HG02970 (cell line): ENCODE results near the gene GRAMD1B.
"Not testable (repeated sequence)": the region's sequence is repeated elsewhere in the genome, so short reads cannot be mapped to it uniquely, and the experiment has no call there.

Experiments used
- ATAC-seq: cut with Tn5 transposase; IDR thresholded peaks from one replicate; pipeline ENCODE4 v1.9.1; 2021; ENCODE audit warnings: mild to moderate bottlenecking, moderate library complexity, moderate number of reproducible peaks; ENCODE audit not compliant: unreplicated experiment, low FRiP score

GRAMD1B gene

DNA sequence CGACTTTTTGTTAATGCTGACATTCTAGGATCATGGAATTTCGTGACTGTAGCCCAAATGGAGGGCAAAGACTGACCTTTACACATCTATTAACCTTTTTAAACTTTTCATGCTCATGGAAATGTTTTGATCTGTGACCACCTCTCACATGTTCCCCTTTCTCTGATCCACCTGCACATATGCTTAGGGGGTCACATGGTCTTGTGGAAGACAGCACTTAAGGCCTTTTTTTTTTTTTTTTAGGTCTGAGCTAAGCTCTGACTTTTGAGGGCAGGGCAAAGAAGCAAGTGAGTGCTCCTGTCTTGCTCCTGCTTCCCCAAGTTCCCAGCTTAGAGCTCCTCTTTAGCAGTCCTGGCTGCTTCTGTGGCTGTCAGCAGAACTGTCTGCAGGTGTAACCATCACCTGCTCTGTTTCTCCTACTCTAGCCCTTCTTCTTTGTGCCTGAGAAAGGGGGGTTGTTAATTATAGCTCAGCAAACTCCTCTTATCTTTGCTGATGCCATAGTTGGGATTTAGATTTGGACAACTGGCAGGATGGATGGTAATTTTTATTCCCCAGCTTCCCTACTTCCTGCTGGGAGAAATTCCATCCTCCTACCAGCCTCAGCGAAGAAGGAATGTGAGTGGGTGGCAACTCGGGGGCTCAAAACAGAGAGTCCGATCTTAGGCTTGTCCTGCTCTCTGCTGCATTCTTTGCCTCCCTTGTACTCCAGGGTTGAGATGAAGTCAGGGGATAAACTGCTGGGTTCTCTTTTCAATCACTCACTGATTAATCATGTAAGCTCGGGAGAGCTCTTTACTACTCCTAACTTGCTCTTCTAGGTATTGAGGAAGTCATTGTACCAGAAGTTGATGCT is 64.4 kb downstream of the GRAMD1B start:
- no peak for ATAC-seq

DNA sequence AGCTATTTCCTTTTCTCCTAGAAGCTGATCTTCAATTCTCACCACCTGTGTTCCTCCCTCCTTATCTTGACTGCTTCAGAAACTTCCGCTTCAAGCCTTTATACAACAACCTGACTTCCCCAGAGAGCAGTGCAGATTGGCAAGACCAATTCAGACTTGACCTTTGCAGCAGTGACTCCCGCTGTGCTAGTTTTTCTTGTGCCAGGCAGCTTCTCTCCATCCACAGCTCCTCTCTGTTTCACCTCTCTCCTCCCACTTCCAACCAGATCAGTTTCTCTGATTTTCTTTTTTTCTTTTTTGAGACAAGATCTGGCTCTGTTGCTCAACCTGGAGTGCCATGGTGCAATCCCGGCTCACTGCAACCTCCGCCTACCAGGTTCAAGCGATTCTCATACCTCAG is 74.3 kb downstream of the GRAMD1B start:
- no peak for ATAC-seq

DNA sequence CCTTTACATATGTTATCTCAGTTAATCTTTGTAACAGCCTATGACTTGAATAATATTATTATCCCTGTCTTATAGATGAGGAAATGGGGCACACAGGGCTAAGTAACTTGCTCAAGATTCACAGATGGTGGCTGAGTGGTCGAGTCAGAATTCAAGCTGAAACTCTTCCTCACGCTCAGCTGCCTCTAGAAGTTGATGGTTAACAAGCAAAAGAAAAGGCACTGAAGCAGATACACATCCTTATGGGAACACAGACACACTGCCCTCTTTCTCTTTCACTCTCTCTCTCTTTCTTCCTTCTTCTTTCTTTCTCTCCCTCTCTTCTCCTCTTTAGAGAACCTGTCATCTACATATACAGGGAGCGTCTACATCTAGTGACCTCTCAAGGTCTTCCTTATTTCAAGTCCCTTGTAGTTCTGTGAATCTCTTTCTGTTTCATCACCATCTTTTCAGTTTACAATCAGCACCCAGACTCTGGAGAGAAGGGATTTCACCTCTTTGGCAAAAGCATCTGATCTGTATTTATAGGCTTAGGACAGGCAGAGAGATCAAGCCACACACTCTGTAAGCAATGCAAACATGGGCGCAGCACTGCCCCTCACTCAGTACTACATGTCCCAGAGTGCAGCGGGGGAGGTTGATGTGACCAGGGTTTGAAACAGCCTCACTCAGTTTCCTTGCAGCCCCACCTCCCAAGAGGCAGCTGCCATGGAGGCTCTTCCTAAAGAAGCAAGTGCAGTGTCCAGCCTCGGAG is 75.7 kb downstream of the GRAMD1B start:
- ATAC-seq, result peak; percentile 75

DNA sequence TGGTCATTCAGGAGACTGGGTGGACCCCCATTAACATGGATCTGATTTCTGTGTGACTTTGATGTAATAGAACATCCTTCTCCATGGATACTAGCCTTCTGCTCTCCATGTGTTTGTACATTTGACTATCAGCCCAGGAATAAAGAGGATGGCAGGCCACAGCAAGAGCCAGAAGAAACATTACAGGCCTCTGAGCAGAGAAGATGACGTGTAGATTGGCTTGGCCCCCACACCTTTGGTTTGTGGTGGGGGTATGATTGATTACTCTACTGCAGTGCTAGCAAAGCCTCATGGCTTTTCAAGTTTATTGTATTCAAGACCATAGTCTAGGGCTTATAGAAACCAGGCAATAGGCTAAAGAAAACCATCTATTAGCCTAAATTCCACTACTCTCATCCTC is 77.0 kb downstream of the GRAMD1B start:
- no peak for ATAC-seq

DNA sequence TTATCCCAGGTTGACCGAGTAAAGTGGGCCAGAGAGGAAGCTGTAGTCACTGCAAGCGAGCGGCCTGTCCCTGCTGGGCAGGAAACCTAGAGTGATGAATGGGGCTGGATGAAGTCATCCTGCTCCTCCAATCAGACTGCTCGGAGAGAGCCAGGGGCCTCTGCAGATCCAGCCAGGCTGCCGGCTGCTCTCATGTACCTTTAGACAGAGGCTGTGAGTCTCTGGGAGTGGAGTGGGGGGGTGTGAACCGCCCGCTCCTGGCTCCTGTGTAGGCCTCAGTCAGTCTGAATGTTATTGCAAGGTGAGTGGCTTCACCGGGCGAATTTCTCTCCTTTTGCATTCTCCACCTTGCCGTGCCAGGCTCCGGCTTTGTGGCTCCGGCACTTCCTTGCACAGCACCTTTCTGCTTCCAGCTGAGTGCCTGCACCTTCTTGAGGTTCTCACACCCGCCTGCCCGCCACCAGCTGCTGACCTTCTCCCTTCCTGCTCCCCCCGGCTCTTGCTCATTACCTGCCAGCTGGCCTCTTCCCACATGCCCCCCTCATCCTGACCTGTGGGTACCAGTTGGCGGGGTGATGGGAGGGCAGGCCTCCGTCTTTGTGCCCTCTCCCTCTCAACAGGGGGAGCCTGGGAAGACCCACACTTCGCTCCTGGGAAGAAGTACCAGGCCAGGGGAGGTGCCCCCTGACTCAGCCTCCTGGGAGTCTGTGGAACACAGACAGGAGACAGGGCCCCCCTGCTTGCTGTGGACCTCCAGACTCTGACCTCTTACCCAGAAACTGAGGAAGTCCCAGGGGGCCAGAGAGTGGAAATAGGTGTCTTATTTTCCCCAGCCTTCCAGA is 79.9 kb downstream of the GRAMD1B start:
- ATAC-seq, result no peak

DNA sequence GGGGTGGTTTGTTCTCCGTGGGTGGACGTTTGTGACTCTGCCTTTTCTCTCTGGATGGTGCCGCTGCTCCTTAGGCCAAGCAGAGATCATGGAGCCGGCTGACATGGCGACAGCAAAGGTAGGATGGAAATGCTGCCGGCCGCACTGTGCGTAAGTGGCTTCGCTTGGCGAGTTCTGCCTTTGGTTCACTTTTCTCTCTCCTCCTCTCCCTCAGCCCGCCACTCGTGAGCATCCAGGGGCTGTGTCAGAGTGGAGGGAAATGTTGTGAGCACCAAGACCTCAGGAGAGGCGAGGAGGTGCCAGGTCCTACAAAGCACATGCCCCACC is 80.5 kb downstream of the GRAMD1B start:
- no peak for ATAC-seq

DNA sequence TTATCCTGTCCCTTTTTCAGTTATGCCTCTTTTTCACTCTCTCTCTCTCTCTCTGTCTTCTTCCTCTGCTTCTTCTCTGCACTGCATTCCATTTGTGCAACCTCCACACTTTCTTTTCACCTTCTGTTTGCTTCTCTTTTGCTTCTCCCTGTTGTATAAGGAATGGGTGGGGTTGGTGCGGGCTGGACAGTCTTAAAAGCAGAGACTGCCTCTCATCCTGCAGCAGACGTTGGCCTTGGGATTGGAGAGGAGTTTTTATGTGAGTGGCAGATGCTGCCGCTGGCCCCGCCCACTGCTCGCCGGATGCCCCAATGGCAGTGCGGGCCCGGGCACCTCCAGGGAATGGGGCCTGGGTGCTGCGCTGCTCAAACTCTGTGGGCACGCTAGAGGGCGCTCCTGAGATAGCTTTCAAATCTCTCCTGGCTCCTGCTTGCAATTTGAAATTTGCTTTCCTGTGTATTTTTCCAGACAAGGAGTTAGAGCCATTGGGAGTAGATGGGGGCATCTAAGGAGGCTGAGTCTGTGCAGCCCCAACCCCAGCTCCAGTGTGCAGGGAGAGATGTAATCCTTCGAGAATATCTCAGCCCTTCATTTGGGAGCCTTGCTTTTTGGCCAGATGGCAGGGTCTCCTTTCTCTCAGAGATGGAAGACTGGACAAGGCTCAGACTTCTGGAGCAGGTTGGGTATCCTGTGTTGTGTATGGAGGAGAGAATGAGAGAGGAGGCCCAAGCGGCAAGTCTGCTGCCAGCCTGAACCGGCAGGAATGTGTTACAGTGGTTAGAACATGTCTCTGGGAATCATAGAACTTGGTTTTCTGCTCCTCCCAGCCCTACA is 81.2 kb downstream of the GRAMD1B start:
- peak; percentile 58 for ATAC-seq

DNA sequence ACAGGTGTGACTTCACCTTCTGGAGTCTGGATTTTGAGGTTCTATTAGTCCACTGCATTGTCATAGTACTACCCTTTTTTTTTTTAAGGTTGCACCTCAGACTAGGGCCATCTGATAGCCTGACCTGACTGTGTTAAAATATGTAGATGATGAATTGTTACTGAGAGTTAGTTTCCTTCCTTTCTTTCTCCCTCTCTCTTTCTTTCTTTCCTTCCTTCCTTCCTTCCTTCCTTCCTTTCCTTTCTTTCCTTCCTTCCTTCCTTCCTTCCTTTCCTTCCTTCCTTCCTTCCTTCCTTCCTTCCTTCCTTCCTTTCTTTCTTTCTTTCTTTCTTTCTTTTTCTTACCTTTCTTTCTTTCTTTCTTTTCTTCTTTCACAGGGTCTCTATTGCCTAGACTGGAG is 83.2 kb downstream of the GRAMD1B start:
- ATAC-seq, result not testable (repeated sequence)

DNA sequence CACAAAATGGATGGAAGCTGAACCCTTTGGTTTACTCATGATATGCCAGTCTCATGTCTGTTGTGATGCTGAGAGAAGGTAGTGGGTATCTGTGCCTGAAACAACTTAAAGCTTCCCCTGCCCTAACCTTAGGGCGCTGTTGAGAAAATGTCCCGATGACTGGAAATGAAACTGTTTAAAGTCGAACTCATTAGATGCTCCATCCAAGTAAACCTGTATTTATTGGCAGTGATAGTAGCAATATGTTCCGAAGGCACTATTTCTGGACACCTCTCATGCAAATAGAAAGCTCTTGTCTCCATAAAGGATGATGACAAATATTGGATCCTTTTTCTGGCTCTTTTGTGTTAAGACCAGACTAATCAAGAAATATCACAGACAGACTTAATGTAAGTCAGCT is 86.2 kb downstream of the GRAMD1B start:
- ATAC-seq, result no peak

DNA sequence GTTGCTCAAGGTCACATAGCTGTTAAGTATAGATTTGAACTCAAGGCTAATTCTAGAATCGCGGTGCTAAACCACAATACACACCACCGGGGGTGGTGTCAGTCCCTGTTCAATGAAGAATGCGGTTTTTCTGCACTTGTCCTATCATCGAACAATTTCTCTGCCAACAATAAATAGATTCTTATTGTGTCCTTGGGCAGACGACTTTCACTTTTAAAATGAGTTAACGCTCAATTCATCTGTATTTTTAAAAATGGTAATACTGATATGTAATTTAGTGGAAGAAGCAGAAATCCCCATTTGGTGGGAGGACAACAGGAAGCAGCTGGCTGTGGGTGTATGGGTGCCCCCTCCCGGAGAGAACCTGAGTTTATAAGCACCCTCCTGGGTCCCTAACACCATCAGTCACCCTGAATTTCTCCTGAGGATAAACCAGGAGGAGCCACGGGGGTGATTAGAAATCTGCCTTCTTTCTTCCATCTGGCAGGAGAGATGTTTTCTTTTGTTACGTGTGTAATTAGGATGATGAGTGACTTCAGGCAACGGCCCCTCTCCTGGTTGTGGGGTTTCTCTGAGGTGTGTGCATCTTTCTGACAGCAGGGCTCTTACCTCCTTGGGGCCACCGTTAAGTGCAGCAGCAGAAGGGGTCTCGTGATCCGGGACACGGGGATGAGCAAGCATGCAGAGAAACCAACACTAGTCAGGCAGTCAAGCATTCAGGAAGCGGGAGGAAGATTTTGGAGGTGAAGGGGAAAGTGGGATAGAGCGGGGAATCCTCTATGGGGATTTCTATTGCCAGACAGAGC is 87.7 kb downstream of the GRAMD1B start:
- ATAC-seq, result no peak

DNA sequence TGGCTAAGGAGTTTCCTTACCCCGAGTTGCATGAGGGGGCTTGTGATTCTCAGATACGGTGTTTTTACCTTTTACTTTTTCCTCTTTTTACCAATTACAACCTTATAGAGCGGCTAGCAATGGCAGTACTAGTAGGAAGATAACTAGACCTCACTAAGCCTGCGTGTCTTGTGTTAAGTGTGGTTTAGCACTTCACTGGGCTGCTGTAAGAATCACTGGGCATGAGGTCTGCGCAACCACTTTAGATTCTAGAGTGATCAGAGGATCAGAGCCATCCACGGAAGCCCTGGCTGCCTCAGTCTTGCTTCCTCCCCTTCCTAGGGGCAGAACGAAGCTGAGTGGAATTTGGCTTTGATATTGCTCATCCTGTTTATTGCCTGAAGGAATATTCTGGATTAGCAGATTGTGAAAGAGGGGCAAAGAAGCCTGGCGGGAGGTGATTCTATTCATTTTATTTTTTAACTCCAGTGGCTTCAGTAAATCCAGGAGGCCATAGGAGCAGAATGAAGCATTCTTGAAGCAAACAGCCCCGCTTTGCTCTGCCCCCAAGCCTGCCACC is 88.5 kb downstream of the GRAMD1B start:
- ATAC-seq, result no peak

DNA sequence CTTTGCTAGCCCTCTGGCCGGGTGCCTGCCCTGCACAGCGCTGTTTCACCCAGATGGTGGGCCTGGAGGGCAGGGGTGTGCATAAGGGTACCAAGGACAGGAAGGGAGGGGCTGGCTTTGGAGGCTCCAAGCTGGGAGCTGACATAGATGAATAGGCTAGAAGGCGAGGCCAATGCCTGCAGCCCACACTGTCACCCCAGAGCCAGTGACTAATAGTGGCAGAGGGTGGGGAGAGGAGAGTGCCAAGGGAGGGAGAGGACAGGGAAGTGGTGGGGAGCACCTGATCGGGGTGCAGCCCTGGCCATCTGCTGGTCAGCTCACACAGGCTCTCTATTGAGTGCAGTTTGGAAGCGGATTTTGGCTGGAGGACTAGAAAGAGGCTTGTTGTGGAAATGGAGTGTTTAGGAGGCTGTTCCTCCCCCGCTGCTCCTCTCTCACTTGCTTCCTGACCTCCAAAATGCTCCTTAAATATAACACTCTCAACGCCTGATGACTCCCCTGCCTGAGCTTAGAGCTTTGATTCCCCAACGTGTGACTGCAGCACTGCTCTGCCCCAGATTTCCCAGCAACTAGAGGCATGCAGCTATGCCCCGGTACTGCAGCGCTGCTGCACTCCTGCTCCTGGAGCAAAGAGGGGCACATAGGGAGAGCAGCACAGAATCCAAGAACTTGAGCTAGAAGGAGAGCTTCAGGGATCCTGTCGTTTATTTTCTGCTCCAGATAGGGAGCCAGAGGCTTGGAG is 89.2 kb downstream of the GRAMD1B start:
- no peak for ATAC-seq

DNA sequence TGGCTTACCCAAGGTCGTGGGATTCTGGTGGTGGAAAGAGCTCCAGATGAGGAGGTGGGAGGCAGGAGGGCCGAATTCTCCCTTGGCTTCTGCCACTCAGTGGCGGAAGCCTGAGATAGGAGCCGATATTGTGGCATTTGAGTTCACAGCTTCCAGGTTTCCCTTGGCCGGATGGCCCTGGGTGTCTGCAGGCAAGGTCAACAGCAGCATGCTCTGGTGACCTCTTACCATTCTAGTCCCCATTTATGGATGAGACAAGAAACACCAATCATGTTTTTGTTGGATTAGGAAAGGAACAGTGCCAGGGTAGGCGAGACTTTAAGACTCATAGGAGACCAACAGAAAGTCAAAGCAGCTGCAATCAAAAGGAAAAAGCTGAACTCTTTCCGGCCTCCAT is 89.7 kb downstream of the GRAMD1B start:
- no peak for ATAC-seq

DNA sequence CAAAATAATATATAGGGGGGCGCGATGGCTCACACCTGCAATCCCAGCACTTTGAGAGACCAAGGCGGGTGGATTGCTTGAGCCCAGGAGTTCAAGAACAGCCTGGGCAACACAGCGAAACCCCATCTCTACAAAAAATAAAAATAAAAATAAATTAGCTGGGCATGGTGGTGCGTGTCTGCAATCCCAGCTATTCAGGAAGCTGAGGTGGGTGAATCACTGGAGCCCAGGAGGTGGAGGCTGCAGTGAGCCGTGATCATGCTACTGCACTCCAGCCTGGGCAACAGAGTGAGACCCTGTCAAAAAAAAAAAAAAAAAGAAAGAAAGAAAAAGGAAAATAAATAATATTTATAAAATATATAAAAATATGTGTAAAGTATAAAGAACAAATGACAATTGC is 90.4 kb downstream of the GRAMD1B start:
- not testable (repeated sequence) for ATAC-seq

DNA sequence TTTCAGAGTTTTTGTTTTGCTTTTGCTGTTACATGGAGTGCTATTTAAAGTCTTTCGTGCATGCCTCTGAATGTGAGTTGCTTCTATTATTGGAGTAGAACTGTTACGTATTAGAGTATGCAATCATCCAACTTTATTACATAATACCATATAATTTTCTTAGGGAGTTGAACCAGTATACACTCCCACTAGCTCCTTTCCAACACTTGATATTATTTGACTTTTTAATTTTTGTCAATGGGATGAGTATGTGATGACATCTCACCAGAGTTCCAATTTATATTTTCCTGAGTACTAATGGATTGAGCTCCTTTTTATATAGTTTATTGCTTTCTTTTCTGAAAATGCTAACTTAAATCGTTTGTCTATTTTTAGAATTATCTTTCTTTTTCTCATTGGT is 90.9 kb downstream of the GRAMD1B start:
- no peak for ATAC-seq

DNA sequence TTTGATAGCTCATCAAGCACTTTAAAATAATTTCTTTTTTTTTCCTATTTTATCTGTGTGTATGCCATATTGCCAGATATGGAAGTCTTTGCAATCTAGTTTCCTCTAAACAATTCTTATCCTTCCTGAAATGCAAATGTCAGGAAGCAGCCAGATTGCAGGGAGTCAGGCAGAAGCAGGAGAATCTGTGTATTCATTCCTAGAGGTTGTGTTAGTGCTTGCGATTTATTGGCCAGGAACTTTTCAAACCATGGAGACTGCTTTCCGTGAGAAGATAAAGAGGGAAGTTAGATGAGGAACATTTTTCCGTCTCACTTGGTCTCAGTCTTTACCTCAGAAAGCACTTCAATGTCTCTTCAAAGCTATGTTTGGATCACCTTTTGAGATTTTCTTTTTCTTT is 91.9 kb downstream of the GRAMD1B start:
- ATAC-seq, result no peak

DNA sequence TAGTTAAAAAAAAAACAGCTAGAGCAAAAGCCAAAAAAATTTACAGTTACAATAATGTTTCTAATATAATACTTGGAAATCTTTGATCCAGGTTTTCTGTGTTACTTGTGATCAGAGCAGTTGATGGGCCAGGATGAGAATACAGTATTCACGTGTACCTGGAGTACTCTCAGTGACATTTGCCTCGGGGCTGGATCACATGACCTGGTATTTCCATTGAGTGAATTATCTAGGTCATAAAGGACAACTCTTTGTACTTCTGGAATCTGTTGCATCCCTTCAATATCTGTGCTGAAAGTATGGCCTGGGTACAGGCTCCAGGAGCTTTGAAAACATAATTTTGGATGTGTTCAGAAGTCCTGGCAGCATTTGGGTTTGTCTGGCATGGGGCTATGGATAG is 93.5 kb downstream of the GRAMD1B start:
- ATAC-seq, result no peak

DNA sequence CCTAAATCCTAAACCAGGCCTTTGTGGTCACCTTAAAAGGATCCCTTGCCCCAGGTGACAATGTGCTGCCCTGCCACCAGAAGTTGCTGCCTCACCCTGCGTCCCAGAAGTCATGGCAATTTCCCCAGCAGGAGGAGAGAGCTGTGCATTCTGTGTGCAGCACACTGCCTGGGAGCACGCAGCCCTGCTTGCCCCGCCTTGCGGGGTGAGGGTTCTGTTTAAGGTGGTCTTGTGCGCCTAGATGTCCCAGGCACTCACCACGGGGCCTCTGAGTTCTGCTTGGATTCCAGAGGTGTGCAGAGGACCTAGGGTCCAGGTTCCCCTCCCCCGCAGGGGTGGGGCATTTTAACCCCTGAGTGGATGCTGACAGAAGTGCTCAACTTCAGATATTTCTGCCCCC is 95.0 kb downstream of the GRAMD1B start:
- ATAC-seq, result no peak
